WTC11 (cell line): ENCODE measurements around the gene SPATC1L. TPM values are rescaled to one million over a fixed set of nuclear protein-coding genes. Genes with fewer than 3 reads are reported as not detected.
A peak's percentile ranks its signal among the peaks of the same experiment; 100 is the strongest.
"Not testable (repeated sequence)": the region's sequence is repeated elsewhere in the genome, so short reads cannot be mapped to it uniquely, and the experiment has no call there.

ENCODE experiments used
- ATAC-seq: fragments of 200-7000 bp; cut with Tn5 transposase; 2 replicates; pipeline ENCODE4 v1.10.0; 2021; ENCODE audit warnings: mild to moderate bottlenecking, moderate library complexity
- CTCF ChIA-PET: fragments of 300-600 bp; sonication (Branson Sonifier 250); formaldehyde crosslinking; loops from one replicate; lab custom pipeline; 2021; ENCODE audit warnings: antibody characterized with exemption; lab: Charles Lee
- POLR2A ChIA-PET: fragments of 350-600 bp; sonication (Branson Sonifier 250); formaldehyde crosslinking; loops from one replicate; lab custom pipeline; 2021; ENCODE audit warnings: antibody characterized with exemption; lab: Charles Lee
- DNase-seq: peaks from one replicate; pipeline ENCODE4 v3.0.0; 2021; ENCODE audit warnings: low spot score
- H3K27ac Mint-ChIP-seq: 2 replicates; pipeline ENCODE4 v1.8.0; 2021; ENCODE audit warnings: mixed read lengths
- H3K27me3 Mint-ChIP-seq: 2 replicates; pipeline ENCODE4 v1.8.0; 2021; ENCODE audit warnings: low read depth, mild to moderate bottlenecking, moderate library complexity, mixed read lengths
- H3K36me3 Mint-ChIP-seq: 2 replicates; pipeline ENCODE4 v1.8.0; 2021; ENCODE audit warnings: mixed read lengths
- H3K4me1 Mint-ChIP-seq: 2 replicates; pipeline ENCODE4 v1.8.0; 2022; ENCODE audit warnings: mixed read lengths
- H3K4me3 Mint-ChIP-seq: 2 replicates; pipeline ENCODE4 v1.8.0; 2021; ENCODE audit warnings: mild to moderate bottlenecking, moderate library complexity, mixed read lengths
- H3K9me3 Mint-ChIP-seq: 2 replicates; pipeline ENCODE4 v1.8.0; 2021; ENCODE audit warnings: mixed read lengths
- EMX1 ChIP-seq: fragments of 250-450 bp; sonication (Bioruptor Pico); IDR thresholded peaks from 2 replicates; pipeline ENCODE4 v1.8.0; 2021; ENCODE audit warnings: mild to moderate bottlenecking
- ESRRA ChIP-seq: sonication (generic); formaldehyde crosslinking; IDR thresholded peaks from 2 replicates; pipeline ENCODE4 v1.8.1; 2022; ENCODE audit warnings: mild to moderate bottlenecking, missing genetic modification reagents, borderline replicate concordance
- ETV6 ChIP-seq: sonication (generic); formaldehyde crosslinking; IDR thresholded peaks from 2 replicates; pipeline ENCODE4 v1.8.1; 2022; ENCODE audit warnings: mild to moderate bottlenecking, missing genetic modification reagents
- FOXK1 ChIP-seq: sonication (generic); formaldehyde crosslinking; IDR thresholded peaks from 2 replicates; pipeline ENCODE4 v1.8.0; 2022; ENCODE audit warnings: mild to moderate bottlenecking, moderate library complexity, missing genetic modification reagents
- GRHL2 ChIP-seq: fragments of 250-450 bp; sonication (Bioruptor Pico); IDR thresholded peaks from 2 replicates; pipeline ENCODE4 v1.8.0; 2022; ENCODE audit warnings: mild to moderate bottlenecking, moderate library complexity; ENCODE audit not compliant: insufficient replicate concordance, severe bottlenecking
- HMGA2 ChIP-seq: fragments of 250-450 bp; sonication (Bioruptor Pico); IDR thresholded peaks from 2 replicates; pipeline ENCODE4 v1.4.0; 2021; ENCODE audit warnings: mild to moderate bottlenecking, moderate library complexity
- IRF2 ChIP-seq: sonication (generic); formaldehyde crosslinking; IDR thresholded peaks from 2 replicates; pipeline ENCODE4 v1.8.0; 2022; ENCODE audit warnings: low read depth, missing genetic modification reagents, borderline replicate concordance
- KAT7 ChIP-seq: sonication (generic); formaldehyde crosslinking; IDR thresholded peaks from 2 replicates; pipeline ENCODE4 v1.8.1; 2023; ENCODE audit warnings: missing genetic modification reagents, mild to moderate bottlenecking, borderline replicate concordance
- RELA ChIP-seq: sonication (generic); formaldehyde crosslinking; IDR thresholded peaks from 2 replicates; pipeline ENCODE4 v1.8.1; 2022; ENCODE audit warnings: missing genetic modification reagents, mild to moderate bottlenecking, borderline replicate concordance
- ZNF423 ChIP-seq: fragments of 250-450 bp; sonication (Bioruptor Pico); IDR thresholded peaks from 2 replicates; pipeline ENCODE4 v2.1.2; 2022; ENCODE audit warnings: mild to moderate bottlenecking, moderate library complexity
- total RNA-seq: library from RNA; stranded (reverse); gene quantifications from 3 replicates; pipeline ENCODE4 v1.2.3, GENCODE V29; 2021
- TF ChIP-seq, protein P1 (sequence below): sonication (generic); formaldehyde crosslinking; IDR thresholded peaks from 2 replicates; pipeline ENCODE4 v1.8.1; 2023; ENCODE audit warnings: mild to moderate bottlenecking, missing genetic modification reagents
- TF ChIP-seq, protein P2 (sequence below): fragments of 250-450 bp; sonication (Bioruptor Pico); IDR thresholded peaks from 2 replicates; pipeline ENCODE4 v1.8.0; 2021; ENCODE audit warnings: mild to moderate bottlenecking
- TF ChIP-seq, protein P3 (sequence below): sonication (generic); formaldehyde crosslinking; IDR thresholded peaks from 2 replicates; pipeline ENCODE4 v1.8.1; 2023; ENCODE audit warnings: mild to moderate bottlenecking, moderate library complexity, missing genetic modification reagents
- TF ChIP-seq, protein P4 (sequence below): fragments of 200-600 bp; IDR thresholded peaks from 2 replicates; pipeline ENCODE4 v1.8.0; 2022; ENCODE audit warnings: antibody characterized with exemption

SPATC1L gene
- total RNA-seq, 1 experiment from 2014 or later: 61.7 TPM

DNA sequence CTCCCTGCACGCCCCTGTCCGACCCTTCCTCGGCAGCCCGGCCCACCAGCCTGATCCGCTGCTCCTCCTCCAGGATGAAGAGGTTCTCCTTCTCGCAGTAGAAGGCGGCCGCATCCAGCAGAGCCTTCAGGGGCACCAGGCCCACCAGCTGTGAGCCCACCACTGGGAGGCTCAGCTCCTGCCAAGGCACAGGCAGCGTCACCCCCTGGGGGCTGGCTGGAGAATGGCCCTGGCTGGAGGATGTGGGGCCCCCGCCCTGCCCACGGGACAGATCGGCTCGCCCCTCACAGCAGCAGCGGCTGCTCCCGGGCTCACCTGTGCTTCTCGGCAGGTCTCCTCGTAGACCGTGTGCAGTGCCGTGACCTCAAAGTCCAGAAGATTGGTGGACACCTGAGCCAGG, 34.2 kb downstream of the SPATC1L start:
- Mint-ChIP-seq H3K27ac (no peak overlapping the region), H3K27me3 (no peaks in the 10 kb centered on the region), H3K36me3 (no peaks in the 10 kb centered on the region), H3K4me3 (no peak overlapping the region), H3K9me3 (no peaks in the 10 kb centered on the region), H3K4me1 (peaks cover 13% of the 10 kb centered on the region)
- ChIA-PET CTCF (interaction anchor here (0.7 to 1.6 kb wide), 3 partner anchors 8 to 179 kb away, joined by 3 to 4 read pairs (median 3); no protein-coding TSS in a partner anchor), POLR2A (no interaction called here)
- peak; percentile 67 for TF ChIP-seq ZNF423 (CRISPR knock-in tag)
- TF ChIP-seq, protein P1, sequence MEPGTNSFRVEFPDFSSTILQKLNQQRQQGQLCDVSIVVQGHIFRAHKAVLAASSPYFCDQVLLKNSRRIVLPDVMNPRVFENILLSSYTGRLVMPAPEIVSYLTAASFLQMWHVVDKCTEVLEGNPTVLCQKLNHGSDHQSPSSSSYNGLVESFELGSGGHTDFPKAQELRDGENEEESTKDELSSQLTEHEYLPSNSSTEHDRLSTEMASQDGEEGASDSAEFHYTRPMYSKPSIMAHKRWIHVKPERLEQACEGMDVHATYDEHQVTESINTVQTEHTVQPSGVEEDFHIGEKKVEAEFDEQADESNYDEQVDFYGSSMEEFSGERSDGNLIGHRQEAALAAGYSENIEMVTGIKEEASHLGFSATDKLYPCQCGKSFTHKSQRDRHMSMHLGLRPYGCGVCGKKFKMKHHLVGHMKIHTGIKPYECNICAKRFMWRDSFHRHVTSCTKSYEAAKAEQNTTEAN (CRISPR knock-in tag): no peak
- DNase-seq (peak; percentile 14), ATAC-seq (no peak)

DNA sequence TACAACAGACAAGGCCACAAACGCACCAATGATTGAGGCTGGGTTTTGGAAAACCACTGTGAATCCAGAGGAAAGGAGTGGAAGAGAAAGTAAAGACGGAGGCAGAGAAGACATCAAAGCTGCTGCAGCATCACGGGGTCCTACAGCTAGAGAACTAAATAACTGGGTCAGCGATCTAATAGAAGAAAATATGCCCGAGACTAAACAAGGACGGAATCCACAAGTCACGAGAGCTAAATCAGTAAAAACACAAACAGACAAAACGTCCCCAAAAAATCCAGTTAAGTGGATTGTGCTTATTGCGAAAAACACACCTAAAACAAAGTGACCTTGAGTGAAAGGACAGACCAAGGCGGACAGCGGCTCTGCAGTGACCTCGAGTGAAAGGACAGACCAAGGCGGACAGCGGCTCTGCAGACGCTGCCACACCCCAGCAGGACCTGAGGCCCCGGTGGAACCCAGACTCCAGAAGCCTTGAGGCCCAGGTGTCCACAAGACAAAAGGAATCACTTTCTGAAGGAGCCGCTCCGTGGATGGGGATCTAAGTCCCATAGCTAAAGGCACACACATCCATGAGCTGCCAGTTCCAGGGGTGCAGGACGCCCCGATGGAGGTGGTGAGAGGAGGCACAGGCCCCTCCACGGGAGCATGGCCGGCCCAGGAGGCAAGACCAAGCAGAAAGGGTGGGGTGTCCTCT, 34.9 kb downstream of the SPATC1L start:
- ChIA-PET CTCF (interaction anchor here (0.7 to 1.6 kb wide), 3 partner anchors 9 to 178 kb away, joined by 3 to 4 read pairs (median 3); no protein-coding TSS in a partner anchor), POLR2A (no interaction called here)
- Mint-ChIP-seq H3K9me3 (no peaks in the 10 kb centered on the region; the same call in 1 of the 2 replicates), H3K4me3 (no peak overlapping the region), H3K36me3 (peaks cover 3% of the 10 kb centered on the region; the same call in 1 of the 2 replicates), H3K27me3 (no peaks in the 10 kb centered on the region), H3K27ac (peak overlapping the region; percentile 48), H3K4me1 (peaks cover 13% of the 10 kb centered on the region)
- DNase-seq (peak; percentile 8), ATAC-seq (no peak)
- TF ChIP-seq IRF2 (CRISPR knock-in tag) (no peak), KAT7 (no peak), ETV6 (no peak), HMGA2 (CRISPR knock-in tag) (no peak), FOXK1 (CRISPR knock-in tag) (no peak), GRHL2 (CRISPR knock-in tag) (no peak), ESRRA (CRISPR knock-in tag) (no peak)
- TF ChIP-seq, protein P2, sequence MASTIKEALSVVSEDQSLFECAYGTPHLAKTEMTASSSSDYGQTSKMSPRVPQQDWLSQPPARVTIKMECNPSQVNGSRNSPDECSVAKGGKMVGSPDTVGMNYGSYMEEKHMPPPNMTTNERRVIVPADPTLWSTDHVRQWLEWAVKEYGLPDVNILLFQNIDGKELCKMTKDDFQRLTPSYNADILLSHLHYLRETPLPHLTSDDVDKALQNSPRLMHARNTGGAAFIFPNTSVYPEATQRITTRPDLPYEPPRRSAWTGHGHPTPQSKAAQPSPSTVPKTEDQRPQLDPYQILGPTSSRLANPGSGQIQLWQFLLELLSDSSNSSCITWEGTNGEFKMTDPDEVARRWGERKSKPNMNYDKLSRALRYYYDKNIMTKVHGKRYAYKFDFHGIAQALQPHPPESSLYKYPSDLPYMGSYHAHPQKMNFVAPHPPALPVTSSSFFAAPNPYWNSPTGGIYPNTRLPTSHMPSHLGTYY (CRISPR knock-in tag): no peak
- TF ChIP-seq, protein P3, sequence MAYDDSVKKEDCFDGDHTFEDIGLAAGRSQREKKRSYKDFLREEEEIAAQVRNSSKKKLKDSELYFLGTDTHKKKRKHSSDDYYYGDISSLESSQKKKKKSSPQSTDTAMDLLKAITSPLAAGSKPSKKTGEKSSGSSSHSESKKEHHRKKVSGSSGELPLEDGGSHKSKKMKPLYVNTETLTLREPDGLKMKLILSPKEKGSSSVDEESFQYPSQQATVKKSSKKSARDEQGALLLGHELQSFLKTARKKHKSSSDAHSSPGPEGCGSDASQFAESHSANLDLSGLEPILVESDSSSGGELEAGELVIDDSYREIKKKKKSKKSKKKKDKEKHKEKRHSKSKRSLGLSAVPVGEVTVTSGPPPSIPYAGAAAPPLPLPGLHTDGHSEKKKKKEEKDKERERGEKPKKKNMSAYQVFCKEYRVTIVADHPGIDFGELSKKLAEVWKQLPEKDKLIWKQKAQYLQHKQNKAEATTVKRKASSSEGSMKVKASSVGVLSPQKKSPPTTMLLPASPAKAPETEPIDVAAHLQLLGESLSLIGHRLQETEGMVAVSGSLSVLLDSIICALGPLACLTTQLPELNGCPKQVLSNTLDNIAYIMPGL (CRISPR knock-in tag): no peak

DNA sequence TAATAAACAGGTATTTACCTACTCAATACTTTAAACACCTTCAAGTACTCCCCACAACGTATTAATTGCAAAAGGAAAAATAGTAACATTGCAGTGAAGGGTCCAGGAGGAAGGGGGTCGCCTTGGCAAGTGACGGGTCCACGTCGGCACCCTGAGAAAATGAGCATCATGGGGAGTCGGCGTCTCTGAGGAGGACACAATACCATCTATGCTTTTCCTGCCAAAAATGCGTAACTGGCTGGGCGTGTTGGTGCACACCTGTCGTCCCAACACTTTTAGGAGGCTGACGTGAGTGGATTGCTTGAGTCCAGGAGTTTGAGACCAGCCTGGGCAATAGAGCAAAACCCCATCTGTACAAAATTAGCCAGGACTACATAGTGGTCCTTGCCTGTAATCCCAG, 36.2 kb downstream of the SPATC1L start:
- no peak for TF ChIP-seq GRHL2 (CRISPR knock-in tag)
- no peak for TF ChIP-seq RELA (CRISPR knock-in tag)
- no peak for TF ChIP-seq EMX1 (CRISPR knock-in tag)
- peak; percentile 5 for DNase-seq
- no peaks in the 10 kb centered on the region for H3K27me3 Mint-ChIP-seq
- ATAC-seq: no peak
- H3K4me1 Mint-ChIP-seq: peaks cover 18% of the 10 kb centered on the region
- no peak overlapping the region for H3K4me3 Mint-ChIP-seq
- 0 out of 2 replicates have a peak overlapping the region, but pooled peaks have one; percentile 46 for H3K27ac Mint-ChIP-seq
- POLR2A ChIA-PET: no interaction called here
- peaks cover 3% of the 10 kb centered on the region; the same call in 1 of the 2 replicates for H3K36me3 Mint-ChIP-seq
- CTCF ChIA-PET: interaction anchor here (0.6 to 1.0 kb wide), 3 partner anchors 15 to 81 kb away, joined by 3 read pairs; no protein-coding TSS in a partner anchor
- H3K9me3 Mint-ChIP-seq: no peaks in the 10 kb centered on the region; the same call in 1 of the 2 replicates

DNA sequence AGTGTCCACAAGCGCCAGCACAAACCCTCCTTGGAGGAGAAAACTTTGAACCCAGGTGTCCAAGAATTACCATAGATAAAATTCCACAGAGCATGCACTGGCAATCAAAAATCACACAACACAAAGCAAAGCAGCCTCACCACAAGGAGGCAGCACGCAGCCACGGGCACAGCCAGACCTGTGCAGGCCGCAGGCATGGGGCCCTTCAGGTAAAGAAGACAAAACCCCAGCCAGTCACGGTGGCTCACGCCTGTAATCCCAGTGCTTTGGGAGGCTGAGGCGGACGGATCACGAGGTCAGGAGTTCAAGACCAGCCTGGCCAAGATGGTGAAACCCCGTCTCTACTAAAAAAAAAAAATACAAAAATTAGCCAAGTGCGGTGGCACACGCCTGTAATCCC, 36.8 kb downstream of the SPATC1L start:
- CTCF ChIA-PET: interaction anchor here (1.0 kb wide), 2 partner anchors 64 to 80 kb away, joined by 3 read pairs; no protein-coding TSS in a partner anchor
- H3K27me3 Mint-ChIP-seq, H3K9me3 Mint-ChIP-seq, H3K36me3 Mint-ChIP-seq, POLR2A ChIA-PET, H3K4me3 Mint-ChIP-seq: not testable (repeated sequence)
- DNase-seq: peak; percentile 77
- Mint-ChIP-seq H3K27ac (peak overlapping the region; percentile 65; the same call in 1 of the 2 replicates), H3K4me1 (peaks cover 15% of the 10 kb centered on the region)
- 0 out of 2 replicates have a peak, but pooled peaks have one; percentile 26 for TF ChIP-seq ETV6
- TF ChIP-seq, protein P4, sequence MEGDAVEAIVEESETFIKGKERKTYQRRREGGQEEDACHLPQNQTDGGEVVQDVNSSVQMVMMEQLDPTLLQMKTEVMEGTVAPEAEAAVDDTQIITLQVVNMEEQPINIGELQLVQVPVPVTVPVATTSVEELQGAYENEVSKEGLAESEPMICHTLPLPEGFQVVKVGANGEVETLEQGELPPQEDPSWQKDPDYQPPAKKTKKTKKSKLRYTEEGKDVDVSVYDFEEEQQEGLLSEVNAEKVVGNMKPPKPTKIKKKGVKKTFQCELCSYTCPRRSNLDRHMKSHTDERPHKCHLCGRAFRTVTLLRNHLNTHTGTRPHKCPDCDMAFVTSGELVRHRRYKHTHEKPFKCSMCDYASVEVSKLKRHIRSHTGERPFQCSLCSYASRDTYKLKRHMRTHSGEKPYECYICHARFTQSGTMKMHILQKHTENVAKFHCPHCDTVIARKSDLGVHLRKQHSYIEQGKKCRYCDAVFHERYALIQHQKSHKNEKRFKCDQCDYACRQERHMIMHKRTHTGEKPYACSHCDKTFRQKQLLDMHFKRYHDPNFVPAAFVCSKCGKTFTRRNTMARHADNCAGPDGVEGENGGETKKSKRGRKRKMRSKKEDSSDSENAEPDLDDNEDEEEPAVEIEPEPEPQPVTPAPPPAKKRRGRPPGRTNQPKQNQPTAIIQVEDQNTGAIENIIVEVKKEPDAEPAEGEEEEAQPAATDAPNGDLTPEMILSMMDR: peak; percentile 30; the same call in 1 of the 2 replicates
- peak; percentile 74 for ATAC-seq
